Measurements from ENCODE around the gene OR52E8.

DNA sequence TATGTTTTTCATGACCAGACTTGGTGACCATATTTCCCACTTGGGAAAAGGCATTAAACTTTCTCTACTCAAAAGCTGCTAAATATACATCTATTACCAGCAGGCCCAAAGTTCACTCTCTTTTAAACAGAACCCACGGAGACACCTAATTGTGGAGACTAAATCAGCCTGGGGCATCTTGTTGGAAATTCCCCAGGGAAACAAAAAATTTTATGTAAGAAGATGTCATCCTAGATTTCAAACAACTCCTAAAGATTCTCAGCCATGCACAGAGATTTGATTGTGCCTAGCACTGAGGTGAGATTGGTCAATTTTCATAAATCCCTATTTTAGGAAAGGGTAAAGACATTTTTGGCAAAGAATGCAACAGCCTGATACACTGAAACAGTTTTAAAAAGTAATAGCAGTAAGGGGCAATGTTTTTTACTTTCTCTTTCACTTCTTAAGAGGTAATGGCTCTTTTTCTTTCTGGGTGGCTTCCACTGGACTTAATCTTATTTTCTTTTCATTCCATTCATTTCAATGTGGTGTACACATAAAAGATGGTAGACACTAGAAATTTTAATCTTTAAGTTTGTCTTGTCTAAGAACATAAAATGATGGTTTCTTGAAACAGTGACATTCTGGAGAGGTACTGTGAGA is 39.1 kb downstream of the OR52E8 start:
- TF ChIP-seq SUZ12 (IDR thresholded peaks at IDR 0.05; ENCODE audit: extremely low read depth, insufficient read depth, insufficient read length), result no peak
- no peak for TF ChIP-seq ZNF274 (IDR thresholded peaks at IDR 0.05; ENCODE audit: low read depth, low read length)
- no peak for TF ChIP-seq YY1 (IDR thresholded peaks at IDR 0.05; ENCODE audit: insufficient read depth, insufficient read length)
